ENCODE data around the gene SAMD13. TPM values are rescaled to one million over a fixed set of nuclear protein-coding genes. Genes with fewer than 3 reads are reported as not detected.

Gene SAMD13
- total and polyA plus RNA-seq, 2 of the 8 experiments (the other 6 are each of a cell fraction or from before 2014, with no cell fraction given) = 0.86 to 2.3 TPM

- Histone ChIP-seq H4K20me1 (replicated peaks in 1 of 2; ENCODE audit: control insufficient read depth in 1 of 2, insufficient read depth in 2 of 2, low read length in 2 of 2) (no peaks in the 10 kb centered on the region), H3K4me1 (replicated peaks in 1 of 4; ENCODE audit: control insufficient read depth in 3 of 4, insufficient read depth in 4 of 4, low read length in 3 of 4) (no peaks in the 10 kb centered on the region), H3K23me2 (ENCODE audit: low read depth, low read length) (no peaks in the 10 kb centered on the region), H2AFZ (ENCODE audit: low read length) (no peak overlapping the region), H3K23ac (ENCODE audit: insufficient read length) (no peak overlapping the region), H3K27me3 (replicated peaks in 1 of 4; ENCODE audit: control insufficient read depth in 3 of 4, extremely low read depth in 1 of 4, insufficient read depth in 3 of 4, low read length in 3 of 4) (no peaks in the 10 kb centered on the region), H4K91ac (replicated peaks; ENCODE audit: insufficient read length, low read length) (no peak overlapping the region), H4K8ac (ENCODE audit: extremely low read depth, insufficient read depth, low read length) (no peak overlapping the region), H3K9ac (replicated peaks in 1 of 4; ENCODE audit: extremely low read depth in 1 of 4, low read depth in 3 of 4, low read length in 3 of 4) (no peak overlapping the region), H2AK5ac (ENCODE audit: low read depth, low read length) (no peak overlapping the region), H2BK5ac (ENCODE audit: low read depth, low read length) (no peak overlapping the region), H3K14ac (ENCODE audit: insufficient read length) (no peak overlapping the region), H3K4me3 (ENCODE audit: extremely low read depth in 1 of 4, insufficient read depth in 2 of 4, low read depth in 3 of 4, low read length in 4 of 4) (no peak overlapping the region), H3K27ac (ENCODE audit: low read depth, low read length) (no peak overlapping the region), H2BK12ac (ENCODE audit: low read depth, low read length) (no peak overlapping the region), H3K4me2 (ENCODE audit: insufficient read depth in 1 of 2, low read depth in 2 of 2, low read length in 2 of 2) (no peak overlapping the region), H3K9me3 (ENCODE audit: insufficient read depth in 2 of 2, low read depth in 1 of 2, low read length in 1 of 2) (no peaks in the 10 kb centered on the region), H3K79me1 (ENCODE audit: low read depth, low read length) (no peaks in the 10 kb centered on the region), H3K36me3 (ENCODE audit: control insufficient read depth in 2 of 4, insufficient read depth in 4 of 4, low read length in 3 of 4) (no peaks in the 10 kb centered on the region), H3K4ac (replicated peaks; ENCODE audit: insufficient read length, low read depth, low read length) (no peak overlapping the region), H4K5ac (ENCODE audit: insufficient read length, low read depth, low read length) (no peak overlapping the region), H2BK120ac (replicated peaks; ENCODE audit: low read depth, low read length) (no peak overlapping the region), H2BK20ac (ENCODE audit: low read length) (no peak overlapping the region), H3K56ac (replicated peaks; ENCODE audit: insufficient read length, low read depth, low read length) (no peak overlapping the region), H3K18ac (ENCODE audit: extremely low read depth, low read length) (no peak overlapping the region), H3K79me2 (ENCODE audit: control insufficient read depth in 1 of 2, insufficient read depth in 2 of 2, low read length in 2 of 2) (no peaks in the 10 kb centered on the region), H2BK15ac (ENCODE audit: low read length) (no peak overlapping the region)
- 84% methylated on average over 3 of the region's 3 CpGs; no CpG with 5 or more reads in 1 of the 2 experiments for WGBS, 2 experiments (ENCODE audit: extremely low coverage in 1 of 2, insufficient coverage in 1 of 2, insufficient read length in 1 of 2, insufficient replicate concordance in 2 of 2, low coverage in 1 of 2, low lambda C conversion rate in 2 of 2, missing lambda C conversion rate in 1 of 2)
- ChIA-PET CTCF (ENCODE audit: partially characterized antibody) (no interaction called here), POLR2A (ENCODE audit: partially characterized antibody) (no interaction called here)
- no peak for FAIRE-seq
- DNase-seq (ENCODE audit: low read depth in 1 of 2, low spot score in 2 of 2) = no peak
- TF ChIP-seq PHF8 (conservative IDR thresholded peaks at IDR 0.05; ENCODE audit: low read depth, low read length) (no peak), ZNF274 (IDR thresholded peaks at IDR 0.05; ENCODE audit: borderline replicate concordance, extremely low read depth, low read length) (no peak), CREB1 (IDR thresholded peaks at IDR 0.05) (no peak), SIN3A (conservative IDR thresholded peaks at IDR 0.05 in 1 of 2, IDR thresholded peaks at IDR 0.05 in 1 of 2; ENCODE audit: low read depth in 1 of 2, low read length in 2 of 2) (no peak), EP300 (IDR thresholded peaks at IDR 0.05; ENCODE audit: borderline replicate concordance in 1 of 2, low read depth in 2 of 2, low read length in 2 of 2) (no peak), KDM1A (IDR thresholded peaks at IDR 0.05; ENCODE audit: borderline replicate concordance, low read length) (no peak), BACH1 (IDR thresholded peaks at IDR 0.05; ENCODE audit: low read length) (no peak), HDAC2 (IDR thresholded peaks at IDR 0.05; ENCODE audit: borderline replicate concordance in 1 of 2, low read depth in 2 of 2, low read length in 2 of 2) (no peak), USF2 (IDR thresholded peaks at IDR 0.05; ENCODE audit: low read length) (no peak), SP4 (IDR thresholded peaks at IDR 0.05; ENCODE audit: low read length) (no peak), POLR2AphosphoS5 (IDR thresholded peaks at IDR 0.05; ENCODE audit: low read depth, low read length) (no peak), BCL11A (IDR thresholded peaks at IDR 0.05; ENCODE audit: low read depth in 2 of 2, low read length in 2 of 2) (no peak)
Measured at GRCh38 chr1:84352298-84353106, 51.0 kb downstream of the SAMD13 start.
